Esophagus muscularis mucosa (tissue), 3 donors: ENCODE data around the gene IL1R2.

Experiments used
- POLR2AphosphoS5 ChIP-seq, 2 donors: sonication (generic); formaldehyde crosslinking; IDR thresholded peaks; one replicate each; pipeline ENCODE4 v1.6.1; 2017; ENCODE audit warnings: antibody characterized with exemption in 2 of 2
- TF ChIP-seq, protein P1 (sequence below), 3 experiments: fragments of 200-600 bp in 2 of 3; fragments of 450-650 bp in 1 of 3; sonication (generic) in 2 of 3; IDR thresholded peaks; one replicate each; pipeline ENCODE4 v1.5.1; 2017 to 2019; ENCODE audit warnings: antibody characterized with exemption in 3 of 3, mild to moderate bottlenecking in 2 of 3, moderate library complexity in 1 of 3

- no peak for TF ChIP-seq POLR2AphosphoS5 (IDR thresholded peaks at IDR 0.05)
- TF ChIP-seq, protein P1, sequence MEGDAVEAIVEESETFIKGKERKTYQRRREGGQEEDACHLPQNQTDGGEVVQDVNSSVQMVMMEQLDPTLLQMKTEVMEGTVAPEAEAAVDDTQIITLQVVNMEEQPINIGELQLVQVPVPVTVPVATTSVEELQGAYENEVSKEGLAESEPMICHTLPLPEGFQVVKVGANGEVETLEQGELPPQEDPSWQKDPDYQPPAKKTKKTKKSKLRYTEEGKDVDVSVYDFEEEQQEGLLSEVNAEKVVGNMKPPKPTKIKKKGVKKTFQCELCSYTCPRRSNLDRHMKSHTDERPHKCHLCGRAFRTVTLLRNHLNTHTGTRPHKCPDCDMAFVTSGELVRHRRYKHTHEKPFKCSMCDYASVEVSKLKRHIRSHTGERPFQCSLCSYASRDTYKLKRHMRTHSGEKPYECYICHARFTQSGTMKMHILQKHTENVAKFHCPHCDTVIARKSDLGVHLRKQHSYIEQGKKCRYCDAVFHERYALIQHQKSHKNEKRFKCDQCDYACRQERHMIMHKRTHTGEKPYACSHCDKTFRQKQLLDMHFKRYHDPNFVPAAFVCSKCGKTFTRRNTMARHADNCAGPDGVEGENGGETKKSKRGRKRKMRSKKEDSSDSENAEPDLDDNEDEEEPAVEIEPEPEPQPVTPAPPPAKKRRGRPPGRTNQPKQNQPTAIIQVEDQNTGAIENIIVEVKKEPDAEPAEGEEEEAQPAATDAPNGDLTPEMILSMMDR (IDR thresholded peaks at IDR 0.05), result no peak
Observed at GRCh38 chr2:102073168-102073724, 81.5 kb downstream of the IL1R2 start.
